ENCODE data around the gene THSD4. TPM values are rescaled to one million over a fixed set of nuclear protein-coding genes. Genes with fewer than 3 reads are reported as not detected.

Gene THSD4
- polyA plus RNA-seq, 1 donor (not counting 4 experiments of a cell fraction or from before 2014, with no cell fraction given) = 24.5 TPM

DNA sequence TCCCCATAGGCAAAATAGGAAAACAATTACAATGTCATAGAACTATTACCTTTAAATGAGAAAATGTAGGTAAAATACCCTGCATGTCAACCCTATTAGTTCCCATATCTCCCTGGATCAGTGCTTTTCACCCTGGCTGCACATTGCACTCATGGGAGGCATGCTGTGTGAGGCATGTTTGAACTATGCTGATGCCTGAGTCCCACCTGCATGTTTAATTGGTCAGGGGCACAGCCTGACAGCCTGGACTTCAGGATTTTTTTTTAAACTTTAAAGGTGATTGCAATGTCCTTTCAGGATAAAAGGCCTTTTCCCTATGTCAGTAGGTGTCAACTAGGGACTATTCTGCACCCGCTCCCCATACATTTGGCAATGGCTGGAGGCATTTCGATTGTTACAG is 559.1 kb downstream of the THSD4 start:
- no peaks in the 10 kb centered on the region for H3K27me3 ChIP-seq (ENCODE audit: control insufficient read depth, extremely low read depth, insufficient read depth, low read length)
- H4K20me1 ChIP-seq (ENCODE audit: control insufficient read depth, extremely low read depth, insufficient read depth, low read length) = no peaks in the 10 kb centered on the region
- FAIRE-seq = no peak
- dilution Hi-C loops (cut with MboI; ENCODE audit: extremely low pct_ligation_motif_present, low sequenced_read_pairs) = no loop called here
- H3K9ac ChIP-seq (ENCODE audit: control insufficient read depth, extremely low read depth, insufficient read depth, low read length) = no peak overlapping the region
- no peaks in the 10 kb centered on the region for H3K9me1 ChIP-seq (ENCODE audit: control insufficient read depth, extremely low read depth, insufficient read depth, low read length)
- peaks cover 29% of the 10 kb centered on the region for H3K4me1 ChIP-seq (ENCODE audit: control insufficient read depth, extremely low read depth, insufficient read depth, low read length)
- no peak for DNase-seq (ENCODE audit: low read depth, low spot score)
- no peaks in the 10 kb centered on the region for H3K36me3 ChIP-seq (ENCODE audit: control insufficient read depth in 2 of 2, extremely low read depth in 1 of 2, insufficient read depth in 2 of 2, low read length in 2 of 2)
- H3K27ac ChIP-seq (ENCODE audit: control insufficient read depth, insufficient read depth, low read length) = no peak overlapping the region
- no peak overlapping the region for H3K4me3 ChIP-seq (ENCODE audit: control insufficient read depth in 2 of 3, extremely low read depth in 1 of 3, insufficient read depth in 2 of 3, low read depth in 1 of 3, low read length in 3 of 3)
- TF ChIP-seq CTCF (optimal IDR thresholded peaks at IDR 0.05 in 1 of 3, IDR thresholded peaks at IDR 0.05 in 1 of 3, conservative IDR thresholded peaks at IDR 0.05 in 1 of 3; ENCODE audit: extremely low read depth in 1 of 3, insufficient read depth in 2 of 3, low read length in 3 of 3) (no peak), EZH2 (IDR thresholded peaks at IDR 0.05; ENCODE audit: low read length) (no peak)
- no peak overlapping the region for H3K4me2 ChIP-seq (ENCODE audit: control insufficient read depth, extremely low read depth, insufficient read depth, low read depth, low read length)
- no peaks in the 10 kb centered on the region for H3K79me2 ChIP-seq (ENCODE audit: control insufficient read depth, insufficient read depth, low read length)
- no peak overlapping the region for H2AFZ ChIP-seq (ENCODE audit: control insufficient read depth, low read length)
- no peaks in the 10 kb centered on the region for H3K9me3 ChIP-seq (ENCODE audit: control insufficient read depth, low read depth, low read length)

DNA sequence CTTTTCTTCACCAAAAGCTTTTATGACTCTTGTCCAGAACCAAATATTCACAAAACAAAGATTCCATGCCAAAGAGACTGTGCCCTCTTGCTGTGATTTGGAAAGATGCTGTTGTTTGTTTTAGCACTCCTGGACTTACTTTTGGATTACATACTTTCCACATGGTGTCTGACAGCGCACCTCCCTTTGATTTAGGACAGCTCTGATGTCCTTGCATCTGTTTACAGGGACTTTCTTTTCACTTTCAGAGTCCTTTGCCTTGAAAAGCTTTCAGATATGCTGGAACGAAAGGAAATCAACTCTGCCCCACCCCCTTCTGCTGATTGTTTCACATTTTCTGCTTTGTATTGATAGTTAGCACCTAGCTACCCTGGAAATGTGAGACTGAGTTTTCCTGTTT is 562.1 kb downstream of the THSD4 start:
- dilution Hi-C loops (cut with MboI; ENCODE audit: extremely low pct_ligation_motif_present, low sequenced_read_pairs) = no loop called here
- Histone ChIP-seq H3K4me1 (ENCODE audit: control insufficient read depth, extremely low read depth, insufficient read depth, low read length) (peaks cover 41% of the 10 kb centered on the region), H3K9me1 (ENCODE audit: control insufficient read depth, extremely low read depth, insufficient read depth, low read length) (no peaks in the 10 kb centered on the region), H3K27ac (ENCODE audit: control insufficient read depth, insufficient read depth, low read length) (peak overlapping the region; percentile 33), H4K20me1 (ENCODE audit: control insufficient read depth, extremely low read depth, insufficient read depth, low read length) (no peaks in the 10 kb centered on the region), H3K9me3 (ENCODE audit: control insufficient read depth, low read depth, low read length) (no peaks in the 10 kb centered on the region), H3K27me3 (ENCODE audit: control insufficient read depth, extremely low read depth, insufficient read depth, low read length) (no peaks in the 10 kb centered on the region), H2AFZ (ENCODE audit: control insufficient read depth, low read length) (no peak overlapping the region), H3K36me3 (ENCODE audit: control insufficient read depth in 2 of 2, extremely low read depth in 1 of 2, insufficient read depth in 2 of 2, low read length in 2 of 2) (no peaks in the 10 kb centered on the region), H3K9ac (ENCODE audit: control insufficient read depth, extremely low read depth, insufficient read depth, low read length) (no peak overlapping the region), H3K79me2 (ENCODE audit: control insufficient read depth, insufficient read depth, low read length) (no peaks in the 10 kb centered on the region), H3K4me3 (ENCODE audit: control insufficient read depth in 2 of 3, extremely low read depth in 1 of 3, insufficient read depth in 2 of 3, low read depth in 1 of 3, low read length in 3 of 3) (no peak overlapping the region), H3K4me2 (ENCODE audit: control insufficient read depth, extremely low read depth, insufficient read depth, low read depth, low read length) (peak overlapping the region; percentile 69)
- no peak for TF ChIP-seq CTCF (optimal IDR thresholded peaks at IDR 0.05 in 1 of 3, IDR thresholded peaks at IDR 0.05 in 1 of 3, conservative IDR thresholded peaks at IDR 0.05 in 1 of 3; ENCODE audit: extremely low read depth in 1 of 3, insufficient read depth in 2 of 3, low read length in 3 of 3)
- TF ChIP-seq EZH2 (IDR thresholded peaks at IDR 0.05; ENCODE audit: low read length) = no peak
- FAIRE-seq (no peak), DNase-seq (ENCODE audit: low read depth, low spot score) (no peak)
